ENCODE data around the gene SNX30.

The SNX30 gene

DNA sequence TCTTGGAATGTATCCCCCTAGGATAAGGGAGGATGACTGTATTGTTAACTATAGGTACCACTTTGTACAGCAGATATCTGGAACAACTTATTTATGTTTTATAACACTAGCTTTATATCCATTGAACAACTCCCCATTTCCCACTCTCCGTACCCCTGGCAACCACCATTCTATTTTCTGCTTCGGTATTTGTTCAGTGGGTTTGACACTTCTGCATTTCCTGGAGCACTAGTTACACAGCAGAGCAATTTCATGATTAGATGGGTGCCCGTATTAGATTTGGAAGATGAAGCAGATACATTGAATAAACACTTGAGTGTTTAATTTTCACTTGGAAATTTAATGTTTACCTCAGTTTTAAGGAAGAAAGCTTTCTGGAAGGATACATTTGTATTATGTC lies 72.7 kb downstream of the SNX30 start:
- in situ Hi-C loops (cut with MboI; ENCODE audit: low sequenced_read_pairs, unreplicated experiment): no loop called here
- DNase-seq (ENCODE audit: low spot score): no peak
- TF ChIP-seq CTCF (IDR thresholded peaks at IDR 0.05; ENCODE audit: borderline replicate concordance, control extremely low read depth, extremely low read depth, insufficient read depth, missing control alignments): no peak

DNA sequence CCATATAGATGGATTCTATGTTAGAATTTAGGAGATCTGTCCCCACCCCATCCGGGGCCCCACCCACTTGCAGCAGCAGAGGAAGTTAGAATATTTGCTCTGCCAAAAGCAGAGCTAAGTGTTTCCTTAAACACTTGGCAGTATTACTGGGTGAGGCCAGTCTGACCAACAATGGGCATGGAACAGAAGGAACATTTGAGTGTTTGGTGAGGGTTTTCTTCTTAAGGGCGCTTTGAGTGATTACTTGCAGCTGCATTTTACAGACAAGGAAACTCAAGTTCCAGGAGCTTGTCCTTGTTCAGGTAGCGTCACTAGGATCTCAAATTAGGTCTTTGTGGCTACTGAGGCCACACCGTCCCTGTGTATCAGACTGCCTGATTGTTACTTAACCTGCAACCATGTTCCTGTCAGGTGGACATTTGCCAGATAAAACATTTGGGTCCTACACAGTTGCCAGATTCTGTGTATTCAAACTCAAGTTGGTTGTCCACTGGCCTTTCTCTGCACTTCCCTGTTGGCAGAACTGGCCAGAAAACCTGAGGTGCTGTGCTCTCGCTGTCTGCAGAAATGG lies 80.8 kb downstream of the SNX30 start:
- in situ Hi-C loops (cut with MboI; ENCODE audit: low sequenced_read_pairs, unreplicated experiment): no loop called here
- TF ChIP-seq CTCF (IDR thresholded peaks at IDR 0.05; ENCODE audit: borderline replicate concordance, control extremely low read depth, extremely low read depth, insufficient read depth, missing control alignments): no peak
- no peak for DNase-seq (ENCODE audit: low spot score)

DNA sequence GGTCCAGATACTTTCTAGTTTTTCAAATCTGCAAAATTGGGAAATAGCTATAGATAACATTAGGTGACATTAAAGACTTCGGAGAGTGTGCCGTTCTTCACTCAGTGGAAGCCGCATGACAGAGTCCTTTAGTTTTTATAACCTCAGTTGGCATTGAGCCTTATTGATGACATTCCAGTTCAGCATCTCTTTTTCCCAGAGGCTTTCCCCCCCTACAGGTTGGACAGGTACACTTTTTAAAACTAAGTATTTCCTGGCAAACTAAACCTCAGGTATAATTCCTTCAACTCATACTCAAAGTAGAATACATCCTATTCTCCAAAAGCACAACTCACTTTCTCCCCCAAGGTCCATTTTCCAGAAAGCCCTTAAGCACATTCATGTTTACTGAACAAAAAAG lies 81.4 kb downstream of the SNX30 start:
- in situ Hi-C loops (cut with MboI; ENCODE audit: low sequenced_read_pairs, unreplicated experiment): no loop called here

GRCh38 chr9:112833081-112833480 lies 82.5 kb downstream of the SNX30 start:
- DNase-seq (ENCODE audit: low spot score): no peak
- TF ChIP-seq CTCF (IDR thresholded peaks at IDR 0.05; ENCODE audit: borderline replicate concordance, control extremely low read depth, extremely low read depth, insufficient read depth, missing control alignments): no peak
- in situ Hi-C loops (cut with MboI; ENCODE audit: low sequenced_read_pairs, unreplicated experiment): no loop called here

More for the DNA sequence above, 81.4 kb downstream of the SNX30 start:
- DNase-seq (ENCODE audit: low spot score): no peak
- no peak for TF ChIP-seq CTCF (IDR thresholded peaks at IDR 0.05; ENCODE audit: borderline replicate concordance, control extremely low read depth, extremely low read depth, insufficient read depth, missing control alignments)

GRCh38 chr9:112836394-112836793 lies 85.8 kb downstream of the SNX30 start:
- in situ Hi-C loops (cut with MboI; ENCODE audit: low sequenced_read_pairs, unreplicated experiment): no loop called here

GRCh38 chr9:112838342-112838741 lies 87.8 kb downstream of the SNX30 start:
- DNase-seq (ENCODE audit: low spot score): no peak
- TF ChIP-seq CTCF (IDR thresholded peaks at IDR 0.05; ENCODE audit: borderline replicate concordance, control extremely low read depth, extremely low read depth, insufficient read depth, missing control alignments): no peak
- in situ Hi-C loops (cut with MboI; ENCODE audit: low sequenced_read_pairs, unreplicated experiment): no loop called here

More at GRCh38 chr9:112836394-112836793, 85.8 kb downstream of the SNX30 start:
- TF ChIP-seq CTCF (IDR thresholded peaks at IDR 0.05; ENCODE audit: borderline replicate concordance, control extremely low read depth, extremely low read depth, insufficient read depth, missing control alignments): no peak
- DNase-seq (ENCODE audit: low spot score): no peak
